ENCODE results near the gene MAP2K1.
A peak's percentile ranks its signal among the peaks of the same experiment; 100 is the strongest.
"Not testable (repeated sequence)": the region's sequence is repeated elsewhere in the genome, so short reads cannot be mapped to it uniquely, and the experiment has no call there.

The MAP2K1 gene

GRCh38 chr15:66364944-66365528 lies 21.7 kb upstream of the MAP2K1 start:
- TF ChIP-seq CTCF (IDR thresholded peaks at IDR 0.05; ENCODE audit: borderline replicate concordance, insufficient read depth, low read depth, low read length): no peak
- no peak overlapping the region for H3K4me3 ChIP-seq (ENCODE audit: low read depth, low read length)

- no peak for TF ChIP-seq CTCF (IDR thresholded peaks at IDR 0.05; ENCODE audit: borderline replicate concordance, insufficient read depth, low read depth, low read length)
- peak overlapping the region; percentile 17 for H3K4me3 ChIP-seq (ENCODE audit: low read depth, low read length)
Measured at GRCh38 chr15:66369773-66370651, 16.7 kb upstream of the MAP2K1 start.

GRCh38 chr15:66374179-66374578 lies 12.5 kb upstream of the MAP2K1 start:
- TF ChIP-seq CTCF (IDR thresholded peaks at IDR 0.05; ENCODE audit: borderline replicate concordance, insufficient read depth, low read depth, low read length): no peak
- no peak overlapping the region for H3K4me3 ChIP-seq (ENCODE audit: low read depth, low read length)

GRCh38 chr15:66378814-66379430 lies 7.8 kb upstream of the MAP2K1 start:
- no peak overlapping the region for H3K4me3 ChIP-seq (ENCODE audit: low read depth, low read length)
- TF ChIP-seq CTCF (IDR thresholded peaks at IDR 0.05; ENCODE audit: borderline replicate concordance, insufficient read depth, low read depth, low read length): no peak

GRCh38 chr15:66381376-66381775 lies 5.3 kb upstream of the MAP2K1 start:
- not testable (repeated sequence) for H3K4me3 ChIP-seq (ENCODE audit: low read depth, low read length)

GRCh38 chr15:66387163-66388042 lies 691 bp downstream of the MAP2K1 start:
- H3K4me3 ChIP-seq (ENCODE audit: low read depth, low read length): peak overlapping the region; percentile 92
- TF ChIP-seq CTCF (IDR thresholded peaks at IDR 0.05; ENCODE audit: borderline replicate concordance, insufficient read depth, low read depth, low read length): peak; percentile 56

- peak overlapping the region; percentile 92 for H3K4me3 ChIP-seq (ENCODE audit: low read depth, low read length)
Measured at GRCh38 chr15:66388043-66388363, 1.3 kb downstream of the MAP2K1 start.

More at GRCh38 chr15:66388043-66388363, 1.3 kb downstream of the MAP2K1 start:
- no peak for TF ChIP-seq CTCF (IDR thresholded peaks at IDR 0.05; ENCODE audit: borderline replicate concordance, insufficient read depth, low read depth, low read length)

Data from GM12875 (cell line).